HG03442 (cell line): Measurements from ENCODE around the gene PHAF1.
A peak's percentile ranks its signal among the peaks of the same experiment; 100 is the strongest.

Experiments used
- ATAC-seq: cut with Tn5 transposase; IDR thresholded peaks from one replicate; pipeline ENCODE4 v1.9.1; 2021; ENCODE audit warnings: mild to moderate bottlenecking, moderate library complexity; ENCODE audit not compliant: unreplicated experiment

Gene PHAF1

GRCh38 chr16:67109407-67110135 is at the start of gene PHAF1:
Gene PHAF1 (plus strand): TSS chr16:67109941. CDS start chr16:67110176, 235 bp downstream.
- peak; percentile 74 for ATAC-seq

GRCh38 chr16:67063008-67063407 is 46.7 kb upstream of the PHAF1 start:
- no peak for ATAC-seq

GRCh38 chr16:67068212-67068753 is 41.5 kb upstream of the PHAF1 start:
- no peak for ATAC-seq

- ATAC-seq: no peak
Measured at GRCh38 chr16:67071476-67072048, 38.2 kb upstream of the PHAF1 start.

GRCh38 chr16:67075331-67075730 is 34.4 kb upstream of the PHAF1 start:
- ATAC-seq: no peak

GRCh38 chr16:67077871-67078270 is 31.9 kb upstream of the PHAF1 start:
- no peak for ATAC-seq

GRCh38 chr16:67082100-67082499 is 27.6 kb upstream of the PHAF1 start:
- ATAC-seq: no peak

- ATAC-seq: no peak
Measured at GRCh38 chr16:67082891-67083290, 26.9 kb upstream of the PHAF1 start.

GRCh38 chr16:67084345-67085028 is 25.3 kb upstream of the PHAF1 start:
- ATAC-seq: peak; percentile 53

GRCh38 chr16:67086822-67087221 is 22.9 kb upstream of the PHAF1 start:
- no peak for ATAC-seq

GRCh38 chr16:67087291-67087690 is 22.4 kb upstream of the PHAF1 start:
- ATAC-seq: no peak

GRCh38 chr16:67087803-67088202 is 21.9 kb upstream of the PHAF1 start:
- ATAC-seq: no peak

- ATAC-seq: no peak
Measured at GRCh38 chr16:67088551-67088950, 21.2 kb upstream of the PHAF1 start.

GRCh38 chr16:67089101-67089500 is 20.6 kb upstream of the PHAF1 start:
- ATAC-seq: no peak

- no peak for ATAC-seq
Measured at GRCh38 chr16:67091906-67092566, 17.7 kb upstream of the PHAF1 start.

GRCh38 chr16:67093098-67093726 is 16.5 kb upstream of the PHAF1 start:
- ATAC-seq: no peak

GRCh38 chr16:67098599-67098998 is 11.1 kb upstream of the PHAF1 start:
- ATAC-seq: no peak

GRCh38 chr16:67100569-67101310 is 9.0 kb upstream of the PHAF1 start:
- ATAC-seq: no peak

GRCh38 chr16:67101311-67102082 is 8.2 kb upstream of the PHAF1 start:
- no peak for ATAC-seq
